Activated T-helper 2 cell treated with anti-CD3 and anti-CD28 coated beads, Interferon-gamma antibody, Interleukin-2, Interleukin-4, amounts not matched to agents 10 μg/mL and 5 μg/mL and 100 μg/mL, durations not matched to agents 14 hours and 24 hours and 36 hours (primary cell): ENCODE measurements around the gene SYNGR1. TPM values are rescaled to one million over a fixed set of nuclear protein-coding genes. Genes with fewer than 3 reads are reported as not detected.
"Not testable (repeated sequence)": the region's sequence is repeated elsewhere in the genome, so short reads cannot be mapped to it uniquely, and the experiment has no call there.

Experiments
- DNase-seq: peaks from one replicate; pipeline ENCODE4 v3.0.0; 2021; ENCODE audit warnings: low spot score
- H3K27ac Mint-ChIP-seq: one replicate; pipeline ENCODE4 v1.8.0; 2021; ENCODE audit warnings: mixed read lengths
- H3K27me3 Mint-ChIP-seq: one replicate; pipeline ENCODE4 v1.8.0; 2021; ENCODE audit warnings: low read depth, mixed read lengths
- H3K36me3 Mint-ChIP-seq: one replicate; pipeline ENCODE4 v1.8.0; 2021; ENCODE audit warnings: low read depth, mixed read lengths
- H3K4me1 Mint-ChIP-seq: one replicate; pipeline ENCODE4 v1.8.0; 2021; ENCODE audit warnings: low read depth, mixed read lengths
- H3K4me3 Mint-ChIP-seq: one replicate; pipeline ENCODE4 v1.8.0; 2021; ENCODE audit warnings: low read depth, mild to moderate bottlenecking, moderate library complexity, mixed read lengths
- H3K9me3 Mint-ChIP-seq: one replicate; pipeline ENCODE4 v1.8.0; 2021; ENCODE audit warnings: mixed read lengths
- intact Hi-C: fragments of 100-400 bp; cut with micrococcal nuclease; formaldehyde crosslinking; loops from one replicate; pipeline ENCODE4 v1.15.1; 2023
- total RNA-seq: library from RNA; stranded (reverse); gene quantifications from 2 replicates; pipeline ENCODE4 v1.2.3, GENCODE V29; 2022

SYNGR1 gene
- total RNA-seq, 1 donor from 2014 or later: not detected

DNA sequence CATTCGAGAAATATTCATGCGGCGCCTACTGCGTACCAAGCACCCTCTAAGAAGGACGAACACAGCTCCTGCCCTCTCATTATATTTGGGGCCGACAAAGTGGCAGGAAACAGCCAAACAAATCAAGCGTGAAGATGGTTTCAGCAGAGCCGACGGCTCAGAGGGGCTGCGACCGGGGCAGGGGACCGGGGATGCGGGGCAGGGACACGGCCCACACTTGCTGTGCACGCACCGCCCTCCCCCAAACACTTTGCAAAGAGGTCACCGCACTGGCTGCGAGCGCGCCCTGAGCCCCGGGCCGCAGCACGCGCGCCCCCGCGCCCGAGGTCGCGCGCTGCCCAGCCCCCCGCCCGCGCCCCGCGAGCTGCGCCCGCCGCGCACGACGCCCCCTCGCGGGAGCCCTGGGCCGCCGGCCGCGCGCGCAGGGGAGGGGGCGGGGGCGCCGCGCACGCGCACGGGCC is 255 bp upstream of the SYNGR1 start:
- peak overlapping the region; percentile 68 for H3K4me3 Mint-ChIP-seq
- peaks cover 2% of the 10 kb centered on the region for H3K4me1 Mint-ChIP-seq
- H3K36me3 Mint-ChIP-seq: no peaks in the 10 kb centered on the region
- no peak for DNase-seq
- H3K9me3 Mint-ChIP-seq: no peaks in the 10 kb centered on the region
- intact Hi-C loops: no loop called here
- H3K27me3 Mint-ChIP-seq: peaks cover 44% of the 10 kb centered on the region
- no peak overlapping the region for H3K27ac Mint-ChIP-seq

DNA sequence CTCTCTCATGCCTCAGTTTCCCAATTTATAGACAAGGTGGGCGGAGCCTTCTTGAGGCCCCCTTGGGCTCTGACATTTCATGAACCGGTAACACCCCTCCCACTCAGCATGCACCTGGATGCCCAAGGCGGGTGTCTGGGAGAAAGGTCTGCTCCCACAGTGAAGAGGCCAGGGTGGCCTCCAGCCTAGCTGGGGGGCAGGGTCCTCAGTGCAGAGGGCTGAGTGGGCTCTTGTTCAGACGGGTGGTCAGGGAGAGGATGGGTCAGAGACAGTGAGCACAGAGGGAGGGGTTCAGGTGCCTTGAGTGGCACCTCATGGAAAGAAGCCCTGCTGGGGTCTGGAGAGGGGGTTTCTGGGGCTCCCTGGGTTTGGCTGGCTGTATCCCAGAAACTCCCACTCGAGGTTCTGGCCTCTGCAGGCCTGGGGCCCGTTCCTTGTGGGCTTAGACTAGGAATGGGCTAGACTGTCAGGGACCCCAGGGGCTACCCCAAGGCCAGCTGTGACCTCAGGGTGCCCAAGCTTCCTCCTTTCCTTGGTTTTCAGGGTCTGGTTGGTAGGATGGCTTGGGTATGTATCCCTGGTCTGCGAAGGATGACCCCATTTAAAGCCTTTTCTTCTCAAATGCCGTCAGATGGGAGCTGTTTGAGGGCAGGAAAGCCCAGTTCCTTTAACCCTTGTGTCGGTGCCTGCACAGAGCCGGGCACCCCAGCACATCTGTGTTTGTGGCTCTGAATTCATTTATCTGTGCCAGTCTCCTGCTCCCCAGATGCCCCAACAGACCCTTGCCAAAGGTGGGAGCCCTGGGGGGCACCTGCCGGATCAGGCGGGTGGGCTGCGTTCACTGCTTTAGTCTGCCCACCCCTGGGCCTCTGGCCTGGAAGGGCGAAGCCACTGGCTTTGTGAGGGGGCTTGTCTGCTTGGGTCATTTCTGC is 1.2 kb downstream of the SYNGR1 start:
- intact Hi-C loops: no loop called here
- Mint-ChIP-seq H3K36me3 (no peaks in the 10 kb centered on the region), H3K27ac (no peak overlapping the region), H3K4me3 (peak overlapping the region; percentile 58), H3K9me3 (no peaks in the 10 kb centered on the region), H3K27me3 (peaks cover 41% of the 10 kb centered on the region), H3K4me1 (peaks cover 2% of the 10 kb centered on the region)
- DNase-seq: no peak

DNA sequence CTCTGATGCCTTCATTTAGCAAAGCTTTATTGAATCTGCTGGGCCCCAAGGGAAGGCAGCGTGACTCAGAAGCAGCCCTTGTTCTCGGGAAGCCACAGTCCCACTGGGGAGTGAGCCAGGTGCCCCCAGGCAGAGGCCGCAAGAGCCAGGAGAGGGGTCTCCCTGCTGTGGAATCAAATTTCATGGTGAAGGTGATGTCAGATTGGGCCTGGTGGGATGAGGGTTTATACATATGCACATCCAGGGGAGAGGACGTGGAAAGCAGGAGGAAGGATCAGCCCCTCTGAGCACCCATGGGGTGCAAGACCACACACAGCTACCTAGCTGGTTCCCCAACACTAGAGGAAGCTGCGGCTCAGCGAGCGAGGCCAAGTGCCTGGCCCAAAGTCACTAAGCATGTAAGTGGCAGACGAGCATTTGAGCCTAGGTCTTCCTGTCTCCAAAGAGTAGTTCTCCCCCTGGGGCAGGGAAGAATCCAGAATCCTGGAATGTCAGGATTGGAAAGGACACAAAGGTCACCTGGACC is 2.0 kb downstream of the SYNGR1 start:
- Mint-ChIP-seq H3K27ac (no peak overlapping the region), H3K36me3 (no peaks in the 10 kb centered on the region), H3K27me3 (peaks cover 37% of the 10 kb centered on the region), H3K9me3 (no peaks in the 10 kb centered on the region), H3K4me3 (no peak overlapping the region), H3K4me1 (peaks cover 2% of the 10 kb centered on the region)
- intact Hi-C loops: no loop called here
- DNase-seq: no peak

DNA sequence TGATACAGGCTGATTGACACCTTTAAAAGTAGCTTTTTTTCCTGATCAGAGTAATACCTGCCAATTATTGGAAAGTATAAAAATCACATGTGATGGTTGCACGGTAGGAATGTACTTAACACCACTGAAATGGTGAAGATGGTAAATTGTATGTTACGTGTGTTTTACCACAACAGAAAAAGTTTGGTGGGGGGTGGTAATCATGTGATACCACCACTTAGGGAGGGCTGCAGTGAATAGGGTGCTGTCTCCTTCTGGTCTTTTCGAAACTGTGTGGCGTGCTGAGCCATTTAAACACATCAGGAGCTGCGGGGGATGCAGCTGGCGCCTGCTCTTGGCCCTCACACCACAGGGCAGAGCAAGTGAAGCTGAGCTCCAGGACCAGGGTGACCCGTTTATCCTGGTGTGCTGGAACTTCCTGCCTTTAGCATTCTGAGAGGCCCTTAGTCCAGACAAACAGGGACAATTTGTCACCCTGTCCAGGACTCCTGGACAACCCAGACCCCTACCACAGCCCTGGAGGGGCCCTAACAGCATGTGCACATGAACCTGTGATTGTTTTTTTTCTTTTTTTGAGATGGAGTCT is 2.6 kb downstream of the SYNGR1 start:
- no peak overlapping the region for H3K27ac Mint-ChIP-seq
- no peaks in the 10 kb centered on the region for H3K9me3 Mint-ChIP-seq
- intact Hi-C loops: no loop called here
- peaks cover 2% of the 10 kb centered on the region for H3K4me1 Mint-ChIP-seq
- H3K4me3 Mint-ChIP-seq: no peak overlapping the region
- H3K27me3 Mint-ChIP-seq: peaks cover 37% of the 10 kb centered on the region
- no peak for DNase-seq
- no peaks in the 10 kb centered on the region for H3K36me3 Mint-ChIP-seq

DNA sequence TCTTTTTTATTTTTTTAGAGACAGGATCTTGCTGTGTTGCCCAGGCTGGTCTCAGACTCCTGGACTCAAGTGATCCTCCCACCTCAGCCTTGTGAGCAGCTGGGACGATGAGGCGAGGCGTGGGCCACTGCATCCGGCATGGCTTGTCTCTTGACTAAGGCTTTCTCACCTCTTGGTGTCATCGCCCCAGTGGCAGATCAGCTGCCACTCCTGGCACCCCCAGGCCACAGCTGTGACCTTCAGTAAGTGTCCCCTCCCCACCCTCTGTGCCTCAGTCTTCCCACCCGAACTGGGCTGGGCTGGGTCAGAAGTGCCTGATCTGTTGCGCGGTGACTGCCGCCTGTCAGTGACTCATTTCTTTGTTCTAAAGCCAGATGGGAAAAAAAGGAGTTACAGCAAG is 3.6 kb downstream of the SYNGR1 start:
- H3K4me1 Mint-ChIP-seq: peaks cover 2% of the 10 kb centered on the region
- H3K27ac Mint-ChIP-seq: no peak overlapping the region
- DNase-seq: no peak
- intact Hi-C loops: no loop called here
- H3K9me3 Mint-ChIP-seq: no peaks in the 10 kb centered on the region
- no peaks in the 10 kb centered on the region for H3K36me3 Mint-ChIP-seq
- no peak overlapping the region for H3K4me3 Mint-ChIP-seq
- H3K27me3 Mint-ChIP-seq: peaks cover 35% of the 10 kb centered on the region

DNA sequence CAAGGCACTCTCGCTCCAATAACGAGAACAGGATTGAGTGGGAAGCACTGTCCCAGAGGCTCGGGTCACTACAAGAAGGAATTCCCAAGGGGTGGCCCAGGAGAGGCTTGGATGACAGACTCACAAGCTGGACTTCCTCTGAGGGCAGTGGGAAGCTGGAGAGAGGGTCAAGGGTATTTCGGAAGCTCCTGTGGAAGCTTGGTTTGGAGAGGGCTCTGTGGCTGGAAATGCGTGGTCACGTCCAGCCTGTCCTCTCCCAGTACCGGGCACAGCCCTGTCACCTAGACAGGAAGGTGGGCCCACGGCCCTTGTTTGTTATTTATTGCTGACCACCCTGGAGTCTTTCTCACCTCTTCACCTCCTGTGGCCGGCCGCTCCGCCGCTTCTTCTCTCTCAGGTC is 5.3 kb downstream of the SYNGR1 start:
- H3K4me1 Mint-ChIP-seq: peaks cover 2% of the 10 kb centered on the region

DNA sequence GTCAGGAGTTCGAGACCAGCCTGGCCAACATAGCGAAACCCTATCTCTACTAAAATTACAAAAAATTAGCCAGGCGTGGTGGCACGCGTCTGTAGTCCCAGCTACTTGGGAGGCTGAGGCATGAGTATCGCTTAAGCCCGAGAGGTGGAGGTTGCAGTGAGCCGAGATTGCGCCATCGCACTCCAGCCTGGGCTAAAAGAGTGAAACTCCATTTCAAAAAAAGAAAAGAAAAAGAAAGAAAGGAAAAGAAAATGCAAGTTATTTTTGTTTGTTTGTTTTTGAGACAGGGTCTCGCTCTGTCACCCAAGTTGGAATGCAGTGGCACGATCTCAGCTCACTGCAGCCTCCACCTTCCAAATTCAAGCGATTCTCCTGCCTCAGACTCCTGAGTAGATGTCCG is 6.0 kb downstream of the SYNGR1 start:
- not testable (repeated sequence) for H3K9me3 Mint-ChIP-seq

More for the DNA sequence above, 5.3 kb downstream of the SYNGR1 start:
- no peak overlapping the region for H3K4me3 Mint-ChIP-seq
- no peak overlapping the region for H3K27ac Mint-ChIP-seq
- no peaks in the 10 kb centered on the region for H3K36me3 Mint-ChIP-seq
- intact Hi-C loops: no loop called here
- H3K9me3 Mint-ChIP-seq: no peaks in the 10 kb centered on the region
- peaks cover 23% of the 10 kb centered on the region for H3K27me3 Mint-ChIP-seq
- DNase-seq: no peak

DNA sequence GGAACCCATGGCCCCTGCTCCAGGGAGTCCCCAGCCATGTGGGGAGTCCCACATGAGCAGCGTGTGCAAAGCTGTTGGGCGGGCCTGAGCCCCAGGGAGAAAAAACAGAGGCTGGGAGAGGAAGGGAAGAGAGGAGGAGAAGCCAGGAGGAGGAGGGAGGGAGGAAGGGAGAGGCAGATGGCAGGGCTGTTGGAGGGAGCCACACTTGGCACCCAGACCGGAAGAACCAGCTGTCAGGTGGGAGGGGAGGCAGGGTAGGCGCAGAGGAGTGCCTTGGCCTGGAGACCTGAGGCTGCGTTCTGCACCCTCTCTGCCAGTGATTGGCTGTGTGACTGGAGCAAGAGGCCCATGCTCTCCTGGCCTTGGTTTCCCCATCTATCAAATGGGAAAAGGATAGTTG is 6.7 kb downstream of the SYNGR1 start:
- Mint-ChIP-seq H3K27me3 (peaks cover 12% of the 10 kb centered on the region), H3K36me3 (no peaks in the 10 kb centered on the region), H3K9me3 (no peaks in the 10 kb centered on the region), H3K4me3 (no peak overlapping the region), H3K4me1 (peaks cover 2% of the 10 kb centered on the region), H3K27ac (no peak overlapping the region)
- no peak for DNase-seq
- intact Hi-C loops: no loop called here

More for the DNA sequence above, 6.0 kb downstream of the SYNGR1 start:
- DNase-seq, H3K4me1 Mint-ChIP-seq, H3K4me3 Mint-ChIP-seq, intact Hi-C loops, H3K27ac Mint-ChIP-seq, H3K36me3 Mint-ChIP-seq: not testable (repeated sequence)
- H3K27me3 Mint-ChIP-seq: peaks cover 17% of the 10 kb centered on the region

DNA sequence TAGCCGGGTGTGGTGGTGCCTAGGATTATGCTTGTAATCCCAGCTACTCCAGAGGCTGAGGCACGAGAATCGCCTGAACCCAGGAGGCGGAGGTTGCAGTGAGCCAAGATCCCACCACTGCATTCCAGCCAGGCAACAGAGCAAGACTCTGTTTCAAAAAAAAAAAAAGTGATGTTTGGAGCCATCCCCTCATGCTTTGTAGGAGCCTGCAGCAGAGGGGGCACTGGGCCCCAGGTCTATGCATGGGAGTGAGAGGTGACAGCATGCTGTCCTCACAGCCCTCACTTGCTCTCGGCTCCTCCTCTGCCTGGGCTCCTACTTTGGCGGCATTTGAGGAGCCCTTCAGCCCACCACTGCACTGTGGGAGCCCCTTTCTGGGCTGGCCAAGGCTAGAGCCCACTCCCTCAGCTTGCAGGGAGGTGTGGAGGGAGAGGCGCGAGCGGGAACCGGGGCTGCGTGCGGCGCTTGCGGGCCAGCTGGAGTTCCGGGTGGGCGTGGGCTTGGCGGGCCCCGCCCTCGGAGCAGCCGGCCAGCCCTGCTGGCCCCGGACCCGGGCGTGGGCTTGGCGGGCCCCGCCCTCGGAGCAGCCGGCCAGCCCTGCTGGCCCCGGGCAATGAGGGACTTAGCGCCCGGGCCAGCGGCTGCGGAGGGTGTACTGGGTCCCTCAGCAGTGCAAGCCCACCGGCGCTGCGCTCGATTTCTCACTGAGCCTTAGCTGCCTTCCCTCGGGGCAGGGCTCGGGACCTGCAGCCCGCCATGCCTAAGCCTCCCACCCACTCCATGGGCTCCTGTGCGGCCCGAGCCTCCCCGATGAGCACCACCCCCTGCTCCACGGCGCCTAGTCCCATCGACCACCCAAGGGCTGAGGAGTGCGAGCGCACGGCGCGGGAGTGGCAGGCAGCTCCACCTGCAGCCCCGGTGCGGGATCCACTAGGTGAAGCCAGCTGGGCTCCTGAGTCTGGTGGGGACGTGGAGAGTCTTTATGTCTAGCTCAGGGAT is 7.6 kb downstream of the SYNGR1 start:
- H3K4me3 Mint-ChIP-seq, H3K9me3 Mint-ChIP-seq, H3K27ac Mint-ChIP-seq, H3K36me3 Mint-ChIP-seq, intact Hi-C loops, H3K4me1 Mint-ChIP-seq, DNase-seq, H3K27me3 Mint-ChIP-seq: not testable (repeated sequence)

DNA sequence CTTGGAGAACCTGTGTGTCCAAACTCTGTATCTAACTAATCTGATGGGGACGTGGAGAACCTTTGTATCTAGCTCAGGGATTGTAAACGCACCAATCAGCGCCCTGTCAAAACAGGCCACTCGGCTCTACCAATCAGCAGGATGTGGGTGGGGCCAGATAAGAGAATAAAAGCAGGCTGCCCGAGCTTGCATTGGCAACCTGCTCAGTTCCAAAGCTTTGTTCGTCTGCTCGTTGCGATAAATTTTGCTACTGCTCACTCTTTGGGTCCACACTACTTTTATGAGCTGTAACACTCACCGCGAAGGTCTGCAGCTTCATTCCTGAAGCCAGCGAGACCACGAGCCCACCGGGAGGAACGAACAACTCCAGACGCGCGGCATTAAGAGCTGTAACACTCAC is 8.4 kb downstream of the SYNGR1 start:
- H3K9me3 Mint-ChIP-seq, H3K4me3 Mint-ChIP-seq, H3K27ac Mint-ChIP-seq, intact Hi-C loops, H3K4me1 Mint-ChIP-seq, H3K36me3 Mint-ChIP-seq, DNase-seq, H3K27me3 Mint-ChIP-seq: not testable (repeated sequence)

DNA sequence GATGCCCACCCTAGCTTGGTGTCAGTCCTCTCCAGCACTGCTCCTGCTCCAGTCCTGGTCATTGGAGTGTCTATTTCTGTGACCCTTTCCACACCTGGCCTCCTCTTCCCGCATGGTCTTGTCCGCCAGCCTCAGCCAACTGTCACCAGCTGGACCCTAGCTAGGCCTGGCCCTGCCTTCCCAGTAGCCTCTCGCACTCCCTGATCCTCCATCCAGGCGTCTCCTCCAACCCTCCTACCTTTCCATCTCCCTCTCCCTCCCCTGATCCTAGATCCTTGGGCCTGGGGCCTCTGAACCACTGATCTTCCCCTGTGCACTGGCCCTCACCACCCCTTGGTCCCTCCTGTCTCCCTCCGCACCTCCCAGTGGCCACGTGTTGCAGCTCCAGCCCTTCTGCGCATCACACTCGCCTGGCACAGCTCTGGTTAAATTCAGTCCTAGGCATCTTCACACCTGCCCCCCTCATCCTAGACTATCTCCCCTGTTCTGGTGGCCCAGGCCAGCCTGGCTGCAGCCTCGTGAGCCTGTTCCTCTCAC is 9.9 kb downstream of the SYNGR1 start:
- no peak overlapping the region for H3K4me3 Mint-ChIP-seq
- H3K9me3 Mint-ChIP-seq: no peaks in the 10 kb centered on the region
- no peak for DNase-seq
- intact Hi-C loops: no loop called here
- H3K27me3 Mint-ChIP-seq: peaks cover 2% of the 10 kb centered on the region
- H3K36me3 Mint-ChIP-seq: no peaks in the 10 kb centered on the region
- no peaks in the 10 kb centered on the region for H3K4me1 Mint-ChIP-seq
- no peak overlapping the region for H3K27ac Mint-ChIP-seq

DNA sequence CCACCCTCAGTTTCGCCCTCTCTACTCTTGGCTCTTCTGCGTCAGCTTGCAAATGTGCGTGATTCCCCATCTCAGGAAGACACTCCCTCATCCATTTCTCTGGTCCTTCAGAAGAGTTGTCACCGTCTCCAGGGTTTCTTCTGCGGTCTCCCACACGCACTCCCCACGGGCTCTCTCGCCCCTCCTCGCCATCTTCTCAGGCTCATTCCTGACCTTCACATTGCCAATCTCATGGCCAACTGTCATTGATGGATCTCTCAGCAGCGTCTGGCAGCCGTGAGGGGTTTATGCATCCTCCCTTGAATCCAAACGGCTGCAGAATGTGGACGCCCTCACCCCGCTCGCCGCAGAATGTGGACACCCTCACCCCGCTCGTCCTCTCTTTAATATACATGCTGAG is 10.5 kb downstream of the SYNGR1 start:
- no peak overlapping the region for H3K27ac Mint-ChIP-seq

More for the DNA sequence above, 10.5 kb downstream of the SYNGR1 start:
- DNase-seq: no peak
- no peaks in the 10 kb centered on the region for H3K4me1 Mint-ChIP-seq
- no peak overlapping the region for H3K4me3 Mint-ChIP-seq
- H3K27me3 Mint-ChIP-seq: peaks cover 2% of the 10 kb centered on the region
- intact Hi-C loops: no loop called here
- no peaks in the 10 kb centered on the region for H3K36me3 Mint-ChIP-seq
- H3K9me3 Mint-ChIP-seq: no peaks in the 10 kb centered on the region
